Astrocyte (in vitro differentiated cells and primary cell): ENCODE measurements around the gene CABP1. TPM values are rescaled to one million over a fixed set of nuclear protein-coding genes. Genes with fewer than 3 reads are reported as not detected.

Source experiments
- DNase-seq: peaks from one replicate; pipeline ENCODE4 v3.0.0-alpha.2; 2010; ENCODE audit warnings: low read depth
- FAIRE-seq: peaks from 2 replicates; lab custom pipeline; 2011; peaks lifted over from hg19 to GRCh38; lab: Jason Lieb, UNC
- H2AFZ ChIP-seq: 2 replicates; pipeline ENCODE4 v1.6.0; 2012; ENCODE audit warnings: low read depth, low read length, inconsistent platforms
- H3K27ac ChIP-seq: 2 replicates; pipeline ENCODE4 v1.5.1; 2011; ENCODE audit warnings: low read depth, low read length, inconsistent platforms
- H3K27me3 ChIP-seq: 2 replicates; pipeline ENCODE4 v1.6.0; 2011; ENCODE audit warnings: low read length, inconsistent platforms; ENCODE audit not compliant: insufficient read depth
- H3K36me3 ChIP-seq: 2 replicates; pipeline ENCODE4 v1.5.1; 2011; ENCODE audit warnings: low read length, inconsistent platforms; ENCODE audit not compliant: insufficient read depth
- H3K4me1 ChIP-seq: 2 replicates; pipeline ENCODE4 v1.5.1; 2011; ENCODE audit warnings: low read length, inconsistent platforms; ENCODE audit not compliant: insufficient read depth
- H3K4me2 ChIP-seq: 2 replicates; pipeline ENCODE4 v1.6.0; 2012; ENCODE audit warnings: low read length, inconsistent platforms
- H3K4me3 ChIP-seq: 2 replicates; pipeline ENCODE4 v1.5.1; 2011; ENCODE audit warnings: low read depth, mild to moderate bottlenecking, low read length, inconsistent platforms; ENCODE audit not compliant: insufficient read depth
- H3K79me2 ChIP-seq: 2 replicates; pipeline ENCODE4 v1.6.0; 2012; ENCODE audit warnings: mild to moderate bottlenecking, low read length, inconsistent platforms; ENCODE audit not compliant: insufficient read depth
- H3K9ac ChIP-seq: 2 replicates; pipeline ENCODE4 v1.6.0; 2012; ENCODE audit warnings: mild to moderate bottlenecking, low read length, inconsistent platforms
- H3K9me3 ChIP-seq: 2 replicates; pipeline ENCODE4 v1.5.1; 2012; ENCODE audit warnings: low read depth, mild to moderate bottlenecking, low read length, inconsistent platforms; ENCODE audit not compliant: insufficient read depth
- H4K20me1 ChIP-seq: 2 replicates; pipeline ENCODE4 v1.6.0; 2012; ENCODE audit warnings: low read length, inconsistent platforms; ENCODE audit not compliant: insufficient read depth
- H3K27ac Mint-ChIP-seq: one replicate; pipeline ENCODE4 v1.8.0; 2021; ENCODE audit warnings: mild to moderate bottlenecking, mixed read lengths; ENCODE audit not compliant: unreplicated experiment
- H3K27me3 Mint-ChIP-seq: one replicate; pipeline ENCODE4 v1.8.0; 2021; ENCODE audit warnings: low read depth, mixed read lengths; ENCODE audit not compliant: unreplicated experiment
- H3K36me3 Mint-ChIP-seq: one replicate; pipeline ENCODE4 v1.8.0; 2021; ENCODE audit warnings: low read depth, mixed read lengths; ENCODE audit not compliant: unreplicated experiment
- H3K4me1 Mint-ChIP-seq: one replicate; pipeline ENCODE4 v1.8.0; 2021; ENCODE audit warnings: low read depth, mixed read lengths; ENCODE audit not compliant: unreplicated experiment
- H3K4me3 Mint-ChIP-seq: one replicate; pipeline ENCODE4 v1.8.0; 2021; ENCODE audit warnings: mild to moderate bottlenecking, moderate library complexity, mixed read lengths; ENCODE audit not compliant: unreplicated experiment
- H3K9me3 Mint-ChIP-seq: one replicate; pipeline ENCODE4 v1.8.0; 2021; ENCODE audit warnings: mild to moderate bottlenecking, mixed read lengths; ENCODE audit not compliant: unreplicated experiment
- EZH2 ChIP-seq: IDR thresholded peaks from 2 replicates; pipeline ENCODE4 v1.6.1; 2012; ENCODE audit warnings: mild to moderate bottlenecking, low read length, inconsistent platforms; ENCODE audit not compliant: insufficient read depth
- total RNA-seq: library from RNA; stranded (reverse); gene quantifications from 2 replicates; pipeline ENCODE4 v1.2.1, GENCODE V29; 2021
- TF ChIP-seq, protein P1 (sequence below): IDR thresholded peaks from 2 replicates; pipeline ENCODE4 v1.5.1; 2011; ENCODE audit warnings: low read depth, mild to moderate bottlenecking, inconsistent platforms, low read length, moderate library complexity; ENCODE audit not compliant: insufficient read depth

The CABP1 gene
- total RNA-seq, 1 donor from 2014 or later, result 0.30 TPM

DNA sequence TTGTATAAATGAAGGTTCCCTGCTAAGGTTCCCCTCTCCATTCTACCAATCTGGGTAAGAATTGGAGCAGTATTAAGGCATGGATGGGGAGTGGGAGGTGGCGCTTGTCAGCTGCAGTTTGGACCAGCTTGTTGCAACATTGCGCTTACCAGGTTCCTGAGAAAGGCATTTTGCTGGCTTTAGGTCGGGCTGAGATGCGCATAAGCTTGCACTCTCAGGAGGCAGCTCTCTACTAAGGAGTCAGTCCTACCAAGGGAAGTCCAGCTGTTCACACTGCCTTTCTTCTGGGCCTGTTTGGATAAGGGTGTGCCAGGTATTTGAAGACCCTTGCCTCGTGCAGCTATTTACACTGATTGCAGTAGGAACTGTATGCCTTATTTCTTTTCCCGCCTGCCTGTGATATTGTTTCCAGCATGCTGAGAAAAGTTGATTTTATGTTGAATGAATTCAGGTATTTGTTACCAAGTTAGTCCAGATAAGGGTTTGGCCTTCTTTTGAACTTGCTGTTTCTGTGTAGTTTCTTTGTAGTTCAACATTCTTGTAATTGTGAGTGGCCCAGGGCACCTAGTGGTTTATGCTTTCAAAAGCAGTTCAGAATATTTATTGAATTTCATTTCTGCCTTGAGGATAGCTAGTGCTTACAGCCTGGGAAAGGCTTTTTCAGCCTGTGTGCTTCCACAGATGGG lies 49.1 kb downstream of the CABP1 start:
- Histone ChIP-seq H3K27ac (no peak overlapping the region), H2AFZ (no peak overlapping the region), H3K79me2 (peaks cover 75% of the 10 kb centered on the region), H3K4me3 (peak overlapping the region; percentile 75), H3K36me3 (peaks cover 6% of the 10 kb centered on the region), H3K9ac (peak overlapping the region; percentile 88), H3K4me2 (peak overlapping the region; percentile 92), H3K4me1 (peaks cover 13% of the 10 kb centered on the region), H3K27me3 (no peaks in the 10 kb centered on the region), H4K20me1 (peaks cover 70% of the 10 kb centered on the region), H3K9me3 (no peaks in the 10 kb centered on the region)
- Mint-ChIP-seq H3K27ac (no peak overlapping the region), H3K27me3 (no peaks in the 10 kb centered on the region), H3K4me3 (peak overlapping the region; percentile 95), H3K4me1 (peaks cover 25% of the 10 kb centered on the region), H3K36me3 (peaks cover 7% of the 10 kb centered on the region), H3K9me3 (no peaks in the 10 kb centered on the region)
- peak; percentile 20 for DNase-seq
- TF ChIP-seq, protein P1, sequence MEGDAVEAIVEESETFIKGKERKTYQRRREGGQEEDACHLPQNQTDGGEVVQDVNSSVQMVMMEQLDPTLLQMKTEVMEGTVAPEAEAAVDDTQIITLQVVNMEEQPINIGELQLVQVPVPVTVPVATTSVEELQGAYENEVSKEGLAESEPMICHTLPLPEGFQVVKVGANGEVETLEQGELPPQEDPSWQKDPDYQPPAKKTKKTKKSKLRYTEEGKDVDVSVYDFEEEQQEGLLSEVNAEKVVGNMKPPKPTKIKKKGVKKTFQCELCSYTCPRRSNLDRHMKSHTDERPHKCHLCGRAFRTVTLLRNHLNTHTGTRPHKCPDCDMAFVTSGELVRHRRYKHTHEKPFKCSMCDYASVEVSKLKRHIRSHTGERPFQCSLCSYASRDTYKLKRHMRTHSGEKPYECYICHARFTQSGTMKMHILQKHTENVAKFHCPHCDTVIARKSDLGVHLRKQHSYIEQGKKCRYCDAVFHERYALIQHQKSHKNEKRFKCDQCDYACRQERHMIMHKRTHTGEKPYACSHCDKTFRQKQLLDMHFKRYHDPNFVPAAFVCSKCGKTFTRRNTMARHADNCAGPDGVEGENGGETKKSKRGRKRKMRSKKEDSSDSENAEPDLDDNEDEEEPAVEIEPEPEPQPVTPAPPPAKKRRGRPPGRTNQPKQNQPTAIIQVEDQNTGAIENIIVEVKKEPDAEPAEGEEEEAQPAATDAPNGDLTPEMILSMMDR, result no peak
- no peak for TF ChIP-seq EZH2
- FAIRE-seq, result no peak

- Histone ChIP-seq H4K20me1 (peaks cover 75% of the 10 kb centered on the region), H3K9ac (no peak overlapping the region), H2AFZ (no peak overlapping the region), H3K4me3 (no peak overlapping the region), H3K36me3 (peaks cover 11% of the 10 kb centered on the region), H3K4me2 (peak overlapping the region; percentile 92), H3K79me2 (peaks cover 77% of the 10 kb centered on the region), H3K27ac (no peak overlapping the region), H3K27me3 (no peaks in the 10 kb centered on the region), H3K4me1 (peaks cover 13% of the 10 kb centered on the region), H3K9me3 (no peaks in the 10 kb centered on the region)
- no peak for FAIRE-seq
- Mint-ChIP-seq H3K27me3 (no peaks in the 10 kb centered on the region), H3K36me3 (peaks cover 11% of the 10 kb centered on the region), H3K27ac (no peak overlapping the region), H3K4me3 (no peak overlapping the region), H3K4me1 (peaks cover 25% of the 10 kb centered on the region), H3K9me3 (no peaks in the 10 kb centered on the region)
- no peak for DNase-seq
- no peak for TF ChIP-seq EZH2
- TF ChIP-seq, protein P1, result no peak
Observed at GRCh38 chr12:120690083-120690450, 49.6 kb downstream of the CABP1 start.

GRCh38 chr12:120690978-120691377 lies 50.6 kb downstream of the CABP1 start:
- no peak overlapping the region for H2AFZ ChIP-seq
- H4K20me1 ChIP-seq, result peaks cover 83% of the 10 kb centered on the region
- H3K9ac ChIP-seq, result no peak overlapping the region
- peaks cover 13% of the 10 kb centered on the region for H3K4me1 ChIP-seq
- no peaks in the 10 kb centered on the region for H3K27me3 ChIP-seq
- H3K4me2 ChIP-seq, result no peak overlapping the region
- peaks cover 16% of the 10 kb centered on the region for H3K36me3 ChIP-seq
- Mint-ChIP-seq H3K9me3 (no peaks in the 10 kb centered on the region), H3K36me3 (peaks cover 14% of the 10 kb centered on the region), H3K27ac (no peak overlapping the region), H3K27me3 (no peaks in the 10 kb centered on the region), H3K4me3 (peak overlapping the region; percentile 36), H3K4me1 (peaks cover 25% of the 10 kb centered on the region)
- H3K27ac ChIP-seq, result no peak overlapping the region
- no peak overlapping the region for H3K4me3 ChIP-seq
- FAIRE-seq (no peak), DNase-seq (no peak)
- TF ChIP-seq EZH2, result no peak
- TF ChIP-seq, protein P1, result no peak
- H3K9me3 ChIP-seq, result no peaks in the 10 kb centered on the region
- peaks cover 77% of the 10 kb centered on the region for H3K79me2 ChIP-seq
